ENCODE measurements around the gene HAUS3.
"Not testable (repeated sequence)": the region's sequence is repeated elsewhere in the genome, so short reads cannot be mapped to it uniquely, and the experiment has no call there.

Gene HAUS3

DNA sequence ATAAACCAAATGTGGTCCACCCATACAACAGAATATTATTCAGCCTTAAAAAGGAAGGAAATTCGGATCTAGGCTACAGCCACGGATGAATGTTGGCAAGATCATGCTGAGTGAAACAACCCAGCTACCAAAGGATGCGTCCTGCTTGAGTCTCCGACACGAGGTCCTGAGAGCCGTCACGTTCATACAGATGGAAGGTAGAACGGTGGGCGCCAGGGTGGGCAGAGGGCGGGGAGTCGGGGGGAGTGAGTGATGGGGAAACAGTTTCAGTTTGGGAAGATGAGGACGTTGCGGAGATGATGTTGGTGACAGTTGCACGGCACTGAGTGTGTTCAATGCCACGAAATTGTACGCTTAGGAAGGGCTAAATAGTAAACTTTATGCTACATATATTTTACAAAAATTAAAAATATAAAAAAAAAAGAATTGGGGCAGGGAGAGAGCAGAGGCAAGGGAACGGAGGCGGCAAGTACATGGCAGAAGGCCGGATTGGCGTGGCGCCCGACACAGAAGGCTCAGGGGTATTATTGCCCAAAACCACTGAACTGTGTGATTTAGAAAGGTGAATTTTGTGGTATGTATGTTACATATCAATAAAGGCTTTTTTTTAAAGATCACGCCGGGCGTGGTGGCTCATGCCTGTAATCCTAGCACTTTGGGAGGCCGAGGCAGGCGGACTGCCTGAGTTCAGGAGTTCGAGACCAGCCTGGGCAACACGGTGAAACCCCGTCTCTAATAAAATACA, 34.8 kb upstream of the HAUS3 start:
- H3K4me3 ChIP-seq (ENCODE audit: low read depth, low read length), result no peak overlapping the region
- TF ChIP-seq, protein P1, sequence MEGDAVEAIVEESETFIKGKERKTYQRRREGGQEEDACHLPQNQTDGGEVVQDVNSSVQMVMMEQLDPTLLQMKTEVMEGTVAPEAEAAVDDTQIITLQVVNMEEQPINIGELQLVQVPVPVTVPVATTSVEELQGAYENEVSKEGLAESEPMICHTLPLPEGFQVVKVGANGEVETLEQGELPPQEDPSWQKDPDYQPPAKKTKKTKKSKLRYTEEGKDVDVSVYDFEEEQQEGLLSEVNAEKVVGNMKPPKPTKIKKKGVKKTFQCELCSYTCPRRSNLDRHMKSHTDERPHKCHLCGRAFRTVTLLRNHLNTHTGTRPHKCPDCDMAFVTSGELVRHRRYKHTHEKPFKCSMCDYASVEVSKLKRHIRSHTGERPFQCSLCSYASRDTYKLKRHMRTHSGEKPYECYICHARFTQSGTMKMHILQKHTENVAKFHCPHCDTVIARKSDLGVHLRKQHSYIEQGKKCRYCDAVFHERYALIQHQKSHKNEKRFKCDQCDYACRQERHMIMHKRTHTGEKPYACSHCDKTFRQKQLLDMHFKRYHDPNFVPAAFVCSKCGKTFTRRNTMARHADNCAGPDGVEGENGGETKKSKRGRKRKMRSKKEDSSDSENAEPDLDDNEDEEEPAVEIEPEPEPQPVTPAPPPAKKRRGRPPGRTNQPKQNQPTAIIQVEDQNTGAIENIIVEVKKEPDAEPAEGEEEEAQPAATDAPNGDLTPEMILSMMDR (IDR thresholded peaks at IDR 0.05; ENCODE audit: low read depth, low read length), result no peak
- TF ChIP-seq MAX (IDR thresholded peaks at IDR 0.05; ENCODE audit: low read depth, low read length), result no peak
- no peak for TF ChIP-seq POLR2A (IDR thresholded peaks at IDR 0.05; ENCODE audit: extremely low read depth, insufficient read length)
- TF ChIP-seq MYC (IDR thresholded peaks at IDR 0.05; ENCODE audit: low read depth, low read length), result no peak
- DNase-seq (ENCODE audit: low read depth), result no peak

- H3K4me3 ChIP-seq (ENCODE audit: low read depth, low read length), result no peak overlapping the region
- TF ChIP-seq MAX (IDR thresholded peaks at IDR 0.05; ENCODE audit: low read depth, low read length) (no peak), POLR2A (IDR thresholded peaks at IDR 0.05; ENCODE audit: extremely low read depth, insufficient read length) (no peak), MYC (IDR thresholded peaks at IDR 0.05; ENCODE audit: low read depth, low read length) (no peak)
- TF ChIP-seq, protein P1 (IDR thresholded peaks at IDR 0.05; ENCODE audit: low read depth, low read length), result no peak
- no peak for DNase-seq (ENCODE audit: low read depth)
These were observed 33.8 kb upstream of the HAUS3 start for GRCh38 chr4:2275546-2276251.

DNA sequence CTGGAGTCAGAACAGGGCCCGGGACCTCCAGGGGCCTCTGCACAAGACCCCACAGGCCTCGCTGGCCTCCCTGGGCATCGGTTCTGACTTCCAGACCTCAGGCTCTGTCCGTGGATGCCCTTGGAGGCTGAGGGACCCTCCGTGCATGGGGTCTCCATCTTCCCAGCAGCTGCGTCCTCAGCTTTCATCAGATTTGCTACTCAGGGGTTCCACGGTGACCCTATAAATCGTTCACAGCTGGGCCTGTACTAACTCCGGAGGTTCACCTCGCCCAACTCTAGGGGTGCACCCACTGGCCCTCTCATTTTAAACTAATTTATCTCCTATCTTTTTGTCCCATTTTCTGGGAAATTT, 33.1 kb upstream of the HAUS3 start:
- H3K4me3 ChIP-seq (ENCODE audit: low read depth, low read length); DNase-seq (ENCODE audit: low read depth): not testable (repeated sequence)

DNA sequence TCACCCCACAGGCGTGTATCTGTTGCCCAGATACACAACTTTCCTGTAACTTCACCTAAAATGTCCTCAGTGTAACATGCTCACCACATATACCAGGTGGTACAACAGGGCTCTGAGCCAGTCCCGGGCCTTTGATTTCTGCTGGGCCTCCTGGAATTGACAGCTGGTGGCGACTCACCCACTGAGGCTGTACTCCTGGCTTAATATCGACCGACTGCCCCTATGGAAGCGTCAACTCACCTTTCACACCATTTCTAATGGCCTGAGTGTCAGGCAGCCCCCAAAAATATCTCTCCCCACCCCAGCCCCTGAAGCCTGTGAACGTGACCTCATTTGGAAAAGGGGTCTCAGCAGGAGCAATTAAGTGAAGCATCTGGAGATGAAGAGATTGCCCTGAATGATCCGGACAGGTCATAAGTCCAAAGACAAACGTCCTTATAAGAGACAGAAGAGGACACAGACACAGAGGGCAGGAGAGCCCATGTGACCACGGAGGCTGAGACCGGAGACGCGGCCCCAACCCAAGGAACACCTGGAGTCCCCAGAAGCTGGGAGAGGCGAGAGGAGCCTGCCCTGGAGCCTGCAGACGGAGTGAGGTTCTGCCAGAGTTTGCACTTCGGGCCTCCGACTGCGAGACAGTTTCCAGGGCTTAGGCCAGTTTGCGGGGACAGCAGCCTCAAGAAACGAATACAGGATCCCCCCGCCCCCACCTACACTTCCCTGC, 32.6 kb upstream of the HAUS3 start:
- TF ChIP-seq MAX (IDR thresholded peaks at IDR 0.05; ENCODE audit: low read depth, low read length), result no peak
- TF ChIP-seq MYC (IDR thresholded peaks at IDR 0.05; ENCODE audit: low read depth, low read length), result no peak
- TF ChIP-seq, protein P1 (IDR thresholded peaks at IDR 0.05; ENCODE audit: low read depth, low read length), result no peak
- TF ChIP-seq POLR2A (IDR thresholded peaks at IDR 0.05; ENCODE audit: extremely low read depth, insufficient read length), result no peak
- no peak for DNase-seq (ENCODE audit: low read depth)
- no peak overlapping the region for H3K4me3 ChIP-seq (ENCODE audit: low read depth, low read length)

DNA sequence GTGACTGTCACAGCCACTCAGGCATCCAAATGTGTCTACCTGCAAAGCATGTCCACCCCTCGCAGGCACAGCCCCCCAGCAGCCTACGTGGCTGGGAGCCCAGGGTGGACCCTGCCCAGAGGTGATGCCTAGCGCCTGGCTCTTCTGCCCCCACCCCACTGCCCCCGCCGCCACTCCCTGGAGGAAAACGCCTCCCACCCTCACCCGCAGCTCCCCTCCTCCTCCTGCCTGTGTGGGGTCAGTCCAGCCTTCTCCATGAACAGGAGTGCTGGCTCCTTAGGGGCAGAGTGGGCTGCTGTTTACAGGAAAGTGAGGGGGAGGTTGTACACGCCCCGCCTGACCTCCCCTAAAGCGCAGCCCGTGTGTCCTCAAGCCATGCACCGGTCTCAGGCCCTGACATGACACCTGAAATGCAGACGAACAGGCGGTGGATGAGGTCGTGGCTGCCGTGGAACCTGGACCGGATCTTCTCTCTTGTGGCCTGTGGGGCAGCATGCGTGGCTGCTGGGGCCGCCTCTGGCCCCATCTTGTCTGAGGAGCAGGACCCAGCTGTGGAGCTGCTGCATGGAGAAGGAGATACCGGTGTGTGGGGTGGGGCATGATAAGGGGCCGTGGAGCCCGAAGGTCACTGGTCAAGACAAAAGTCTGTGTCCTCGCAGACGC, 31.9 kb upstream of the HAUS3 start:
- DNase-seq (ENCODE audit: low read depth), result no peak
- no peak overlapping the region for H3K4me3 ChIP-seq (ENCODE audit: low read depth, low read length)
- TF ChIP-seq, protein P1 (IDR thresholded peaks at IDR 0.05; ENCODE audit: low read depth, low read length), result no peak
- TF ChIP-seq MAX (IDR thresholded peaks at IDR 0.05; ENCODE audit: low read depth, low read length) (no peak), POLR2A (IDR thresholded peaks at IDR 0.05; ENCODE audit: extremely low read depth, insufficient read length) (no peak), MYC (IDR thresholded peaks at IDR 0.05; ENCODE audit: low read depth, low read length) (no peak)

GRCh38 chr4:2273221-2273620, 31.3 kb upstream of the HAUS3 start:
- DNase-seq (ENCODE audit: low read depth), result no peak
- no peak overlapping the region for H3K4me3 ChIP-seq (ENCODE audit: low read depth, low read length)
- no peak for TF ChIP-seq POLR2A (IDR thresholded peaks at IDR 0.05; ENCODE audit: extremely low read depth, insufficient read length)
- TF ChIP-seq MAX (IDR thresholded peaks at IDR 0.05; ENCODE audit: low read depth, low read length), result no peak
- TF ChIP-seq, protein P1 (IDR thresholded peaks at IDR 0.05; ENCODE audit: low read depth, low read length), result no peak
- TF ChIP-seq MYC (IDR thresholded peaks at IDR 0.05; ENCODE audit: low read depth, low read length), result no peak
